DND-41 (cell line): Measurements from ENCODE around the gene MBP.
A peak's percentile ranks its signal among the peaks of the same experiment; 100 is the strongest.

Experiments used
- ATAC-seq: fragments of 200-7000 bp; cut with Tn5 transposase; 3 replicates; pipeline ENCODE4 v1.9.1; 2021; ENCODE audit warnings: low read depth; ENCODE audit not compliant: insufficient read depth
- DNase-seq: peaks from one replicate; pipeline ENCODE4 v3.0.0-alpha.2; 2020
- H2AFZ ChIP-seq: 2 replicates; pipeline ENCODE4 v1.6.0; 2012; ENCODE audit warnings: low read depth, low read length
- H3K27ac ChIP-seq: 2 replicates; pipeline ENCODE4 v1.5.1; 2012; ENCODE audit warnings: low read length, inconsistent platforms
- H3K27me3 ChIP-seq: fragments of 200-600 bp; sonication (generic); 2 replicates; pipeline ENCODE4 v1.6.0; 2012; ENCODE audit warnings: low read length, mild to moderate bottlenecking, inconsistent platforms; ENCODE audit not compliant: insufficient read depth, poor library complexity
- H3K36me3 ChIP-seq: 2 replicates; pipeline ENCODE4 v1.5.1; 2012; ENCODE audit warnings: low read length, inconsistent platforms; ENCODE audit not compliant: insufficient read depth
- H3K4me1 ChIP-seq: 2 replicates; pipeline ENCODE4 v1.5.1; 2012; ENCODE audit warnings: mild to moderate bottlenecking, low read length; ENCODE audit not compliant: insufficient read depth
- H3K4me2 ChIP-seq: 2 replicates; pipeline ENCODE4 v1.6.0; 2012; ENCODE audit warnings: mild to moderate bottlenecking, moderate library complexity, low read length, inconsistent platforms; ENCODE audit not compliant: insufficient read depth
- H3K4me3 ChIP-seq, 2 experiments: fragments of 200-600 bp in 1 of 2; shearing (Covaris generic) in 1 of 2; 2 replicates each; pipeline ENCODE4 v1.5.1; 2012 to 2016; ENCODE audit warnings: inconsistent platforms in 2 of 2, low read length in 2 of 2, mild to moderate bottlenecking in 2 of 2, low read depth in 1 of 2, moderate library complexity in 1 of 2
- H3K79me2 ChIP-seq: 2 replicates; pipeline ENCODE4 v1.6.0; 2012; ENCODE audit warnings: low read length, inconsistent platforms; ENCODE audit not compliant: insufficient read depth
- H3K9ac ChIP-seq: 2 replicates; pipeline ENCODE4 v1.6.0; 2012; ENCODE audit warnings: low read depth, mild to moderate bottlenecking, inconsistent platforms, low read length, moderate library complexity
- H3K9me3 ChIP-seq: 2 replicates; pipeline ENCODE4 v1.5.1; 2012; ENCODE audit warnings: low read length, moderate library complexity, mild to moderate bottlenecking, inconsistent platforms; ENCODE audit not compliant: insufficient read depth, severe bottlenecking
- H4K20me1 ChIP-seq: 2 replicates; pipeline ENCODE4 v1.6.0; 2012; ENCODE audit warnings: low read length; ENCODE audit not compliant: insufficient read depth
- CTCF ChIP-seq: IDR thresholded peaks from 2 replicates; pipeline ENCODE4 v1.5.1; 2012; ENCODE audit warnings: borderline replicate concordance, low read length, moderate library complexity, mild to moderate bottlenecking; ENCODE audit not compliant: poor library complexity, severe bottlenecking; ENCODE audit errors: extremely low read depth
- EZH2 ChIP-seq: IDR thresholded peaks from 3 replicates; pipeline ENCODE4 v1.6.1; 2012; ENCODE audit warnings: borderline replicate concordance, low read depth, mild to moderate bottlenecking, moderate library complexity, low read length, inconsistent platforms; ENCODE audit not compliant: severe bottlenecking

MBP gene

GRCh38 chr18:77101410-77102258 is 30.9 kb downstream of the MBP start:
- Histone ChIP-seq H2AFZ (peak overlapping the region; percentile 19; the same call in 1 of the 2 replicates), H3K27ac (peak overlapping the region; percentile 97), H3K9ac (peak overlapping the region; percentile 63), H3K4me1 (peaks cover 100% of the 10 kb centered on the region), H3K36me3 (peaks cover 33% of the 10 kb centered on the region), H3K79me2 (peaks cover 69% of the 10 kb centered on the region), H3K4me2 (peak overlapping the region; percentile 65), H3K9me3 (no peaks in the 10 kb centered on the region), H3K4me3 (peak overlapping the region in 1 of 2 experiments; percentile 48; a peak in 2 of 4 replicates), H3K27me3 (no peaks in the 10 kb centered on the region), H4K20me1 (no peaks in the 10 kb centered on the region)
- peak; percentile 71 for DNase-seq
- peak; percentile 57 for ATAC-seq
- TF ChIP-seq EZH2 (no peak), CTCF (peak; percentile 2)

GRCh38 chr18:77100751-77101355 is 31.7 kb downstream of the MBP start:
- Histone ChIP-seq H3K36me3 (peaks cover 38% of the 10 kb centered on the region), H3K4me1 (peaks cover 100% of the 10 kb centered on the region), H3K4me2 (peak overlapping the region; percentile 65), H3K9ac (peak overlapping the region; percentile 63), H3K27me3 (no peaks in the 10 kb centered on the region), H3K79me2 (peaks cover 69% of the 10 kb centered on the region), H3K4me3 (peak overlapping the region in 1 of 2 experiments; percentile 48; a peak in 2 of 4 replicates), H2AFZ (no peak overlapping the region), H3K27ac (peak overlapping the region; percentile 97), H3K9me3 (no peaks in the 10 kb centered on the region), H4K20me1 (no peaks in the 10 kb centered on the region)
- ATAC-seq (0 out of 3 replicates have a peak, but pooled peaks have one; percentile 10), DNase-seq (peak; percentile 70)
- TF ChIP-seq EZH2 = no peak
- TF ChIP-seq CTCF = no peak

GRCh38 chr18:77099485-77100370 is 32.9 kb downstream of the MBP start:
- Histone ChIP-seq H3K9ac (peak overlapping the region; percentile 63), H3K79me2 (peaks cover 69% of the 10 kb centered on the region), H2AFZ (0 out of 2 replicates have a peak overlapping the region, but pooled peaks have one; percentile 11), H3K27me3 (no peaks in the 10 kb centered on the region), H3K27ac (peak overlapping the region; percentile 97), H3K4me1 (peaks cover 96% of the 10 kb centered on the region), H3K4me2 (peak overlapping the region; percentile 65), H3K4me3 (peak overlapping the region in 1 of 2 experiments; percentile 48; a peak in 1 of 4 replicates), H3K36me3 (peaks cover 48% of the 10 kb centered on the region), H4K20me1 (no peaks in the 10 kb centered on the region), H3K9me3 (no peaks in the 10 kb centered on the region)
- ATAC-seq (peak; percentile 71), DNase-seq (peak; percentile 90)
- TF ChIP-seq CTCF (peak; percentile 22), EZH2 (no peak)
